ENCODE data around the gene GSE1. TPM values are rescaled to one million over a fixed set of nuclear protein-coding genes. Genes with fewer than 3 reads are reported as not detected.

Gene GSE1
- total and polyA plus RNA-seq, 9 of the 15 experiments (the other 6 are each of a cell fraction or from before 2014, with no cell fraction given): 12.2 to 244 (median 57.9) TPM

GRCh38 chr16:85570735-85571562 is 42.2 kb upstream of the GSE1 start (continued):
- TF ChIP-seq, protein P1, sequence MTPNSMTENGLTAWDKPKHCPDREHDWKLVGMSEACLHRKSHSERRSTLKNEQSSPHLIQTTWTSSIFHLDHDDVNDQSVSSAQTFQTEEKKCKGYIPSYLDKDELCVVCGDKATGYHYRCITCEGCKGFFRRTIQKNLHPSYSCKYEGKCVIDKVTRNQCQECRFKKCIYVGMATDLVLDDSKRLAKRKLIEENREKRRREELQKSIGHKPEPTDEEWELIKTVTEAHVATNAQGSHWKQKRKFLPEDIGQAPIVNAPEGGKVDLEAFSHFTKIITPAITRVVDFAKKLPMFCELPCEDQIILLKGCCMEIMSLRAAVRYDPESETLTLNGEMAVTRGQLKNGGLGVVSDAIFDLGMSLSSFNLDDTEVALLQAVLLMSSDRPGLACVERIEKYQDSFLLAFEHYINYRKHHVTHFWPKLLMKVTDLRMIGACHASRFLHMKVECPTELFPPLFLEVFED (CRISPR knock-in tag; conservative IDR thresholded peaks at IDR 0.05): no peak
- TF ChIP-seq DMBX1 (CRISPR knock-in tag; IDR thresholded peaks at IDR 0.05; ENCODE audit: borderline replicate concordance) (0 out of 2 replicates have a peak, but pooled peaks have one; percentile 11), ZBTB9 (CRISPR knock-in tag; IDR thresholded peaks at IDR 0.05) (no peak), JUN (IDR thresholded peaks at IDR 0.05; ENCODE audit: borderline replicate concordance, low read depth, low read length) (no peak), JUN (CRISPR knock-in tag; IDR thresholded peaks at IDR 0.05; ENCODE audit: borderline replicate concordance) (no peak), SRF (CRISPR knock-in tag; IDR thresholded peaks at IDR 0.05) (peak in 1 of 2 experiments; percentile 12; a peak in 1 of 4 replicates), NBN (IDR thresholded peaks at IDR 0.05; ENCODE audit: low read depth) (peak; percentile 99), TCF7 (IDR thresholded peaks at IDR 0.05; ENCODE audit: borderline replicate concordance) (no peak), ZNF696 (CRISPR knock-in tag; conservative IDR thresholded peaks at IDR 0.05) (no peak), CLOCK (CRISPR knock-in tag; IDR thresholded peaks at IDR 0.05; ENCODE audit: borderline replicate concordance) (no peak; the same call in 1 of the 2 replicates)
- TF ChIP-seq, protein P2, sequence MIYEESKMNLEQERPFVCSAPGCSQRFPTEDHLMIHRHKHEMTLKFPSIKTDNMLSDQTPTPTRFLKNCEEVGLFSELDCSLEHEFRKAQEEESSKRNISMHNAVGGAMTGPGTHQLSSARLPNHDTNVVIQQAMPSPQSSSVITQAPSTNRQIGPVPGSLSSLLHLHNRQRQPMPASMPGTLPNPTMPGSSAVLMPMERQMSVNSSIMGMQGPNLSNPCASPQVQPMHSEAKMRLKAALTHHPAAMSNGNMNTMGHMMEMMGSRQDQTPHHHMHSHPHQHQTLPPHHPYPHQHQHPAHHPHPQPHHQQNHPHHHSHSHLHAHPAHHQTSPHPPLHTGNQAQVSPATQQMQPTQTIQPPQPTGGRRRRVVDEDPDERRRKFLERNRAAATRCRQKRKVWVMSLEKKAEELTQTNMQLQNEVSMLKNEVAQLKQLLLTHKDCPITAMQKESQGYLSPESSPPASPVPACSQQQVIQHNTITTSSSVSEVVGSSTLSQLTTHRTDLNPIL (CRISPR knock-in tag; IDR thresholded peaks at IDR 0.05): no peak
- TF ChIP-seq, protein P3, sequence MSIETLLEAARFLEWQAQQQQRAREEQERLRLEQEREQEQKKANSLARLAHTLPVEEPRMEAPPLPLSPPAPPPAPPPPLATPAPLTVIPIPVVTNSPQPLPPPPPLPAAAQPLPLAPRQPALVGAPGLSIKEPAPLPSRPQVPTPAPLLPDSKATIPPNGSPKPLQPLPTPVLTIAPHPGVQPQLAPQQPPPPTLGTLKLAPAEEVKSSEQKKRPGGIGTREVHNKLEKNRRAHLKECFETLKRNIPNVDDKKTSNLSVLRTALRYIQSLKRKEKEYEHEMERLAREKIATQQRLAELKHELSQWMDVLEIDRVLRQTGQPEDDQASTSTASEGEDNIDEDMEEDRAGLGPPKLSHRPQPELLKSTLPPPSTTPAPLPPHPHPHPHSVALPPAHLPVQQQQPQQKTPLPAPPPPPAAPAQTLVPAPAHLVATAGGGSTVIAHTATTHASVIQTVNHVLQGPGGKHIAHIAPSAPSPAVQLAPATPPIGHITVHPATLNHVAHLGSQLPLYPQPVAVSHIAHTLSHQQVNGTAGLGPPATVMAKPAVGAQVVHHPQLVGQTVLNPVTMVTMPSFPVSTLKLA (conservative IDR thresholded peaks at IDR 0.05): no peak
- TF ChIP-seq, protein P4, sequence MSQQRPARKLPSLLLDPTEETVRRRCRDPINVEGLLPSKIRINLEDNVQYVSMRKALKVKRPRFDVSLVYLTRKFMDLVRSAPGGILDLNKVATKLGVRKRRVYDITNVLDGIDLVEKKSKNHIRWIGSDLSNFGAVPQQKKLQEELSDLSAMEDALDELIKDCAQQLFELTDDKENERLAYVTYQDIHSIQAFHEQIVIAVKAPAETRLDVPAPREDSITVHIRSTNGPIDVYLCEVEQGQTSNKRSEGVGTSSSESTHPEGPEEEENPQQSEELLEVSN (IDR thresholded peaks at IDR 0.05; ENCODE audit: borderline replicate concordance in 1 of 2, extremely low read depth in 1 of 2, insufficient read depth in 1 of 2, insufficient read length in 1 of 2, low read depth in 1 of 2, low read length in 1 of 2, poor library complexity in 1 of 2, severe bottlenecking in 1 of 2): peak; percentile 89 to 96
